ENCODE measurements around the gene LRCOL1.

The LRCOL1 gene

DNA sequence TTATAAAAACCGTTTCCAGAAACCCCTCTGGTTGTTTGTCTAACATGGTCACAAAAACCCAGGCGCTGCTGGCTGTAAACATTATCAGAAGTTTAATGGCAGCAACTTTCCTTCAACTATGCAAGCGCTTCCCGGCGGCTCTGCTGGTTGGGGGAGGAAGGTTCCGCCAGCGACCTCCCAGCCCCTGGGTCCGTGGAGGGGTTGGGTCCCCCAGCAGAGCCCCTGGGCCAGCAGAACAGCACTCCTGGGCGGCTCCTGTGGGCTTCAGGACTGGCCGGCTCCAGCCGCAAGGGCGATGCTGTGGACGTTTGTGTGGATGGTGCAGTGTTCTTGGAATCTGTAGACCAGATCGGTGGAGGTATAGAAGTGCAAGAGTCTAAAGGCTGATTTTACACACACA is 26.0 kb downstream of the LRCOL1 start:
- Histone ChIP-seq H3K36me3 (ENCODE audit: insufficient read depth, low read length) (peaks cover under 1% of the 10 kb centered on the region; the same call in 1 of the 2 replicates), H3K4me1 (ENCODE audit: insufficient read depth, low read length) (0 out of 2 replicates have a peak, but pooled peaks cover 6% of the 10 kb centered on the region), H3K4me3 (ENCODE audit: low read length) (no peak overlapping the region), H3K27ac (ENCODE audit: low read depth, low read length) (no peak overlapping the region), H3K9me3 (ENCODE audit: insufficient read depth, low read depth, low read length) (no peaks in the 10 kb centered on the region), H3K27me3 (ENCODE audit: insufficient read depth, low read length) (peaks cover 80% of the 10 kb centered on the region), H3K9ac (ENCODE audit: low read depth, low read length) (no peak overlapping the region)
- 41% methylated on average over 13 of the region's 14 CpGs for WGBS

- Histone ChIP-seq H3K4me3 (ENCODE audit: low read length) (peak overlapping the region; percentile 51), H3K27me3 (ENCODE audit: insufficient read depth, low read length) (peaks cover 73% of the 10 kb centered on the region), H3K9ac (ENCODE audit: low read depth, low read length) (no peak overlapping the region), H3K27ac (ENCODE audit: low read depth, low read length) (no peak overlapping the region), H3K4me1 (ENCODE audit: insufficient read depth, low read length) (0 out of 2 replicates have a peak, but pooled peaks cover 6% of the 10 kb centered on the region), H3K9me3 (ENCODE audit: insufficient read depth, low read depth, low read length) (no peaks in the 10 kb centered on the region), H3K36me3 (ENCODE audit: insufficient read depth, low read length) (peaks cover 4% of the 10 kb centered on the region; the same call in 1 of the 2 replicates)
- 2% methylated on average over 26 of the region's 29 CpGs for WGBS
Observed at GRCh38 chr12:132583736-132584135, 26.6 kb downstream of the LRCOL1 start.

GRCh38 chr12:132583411-132583710 is 27.0 kb downstream of the LRCOL1 start:
- Histone ChIP-seq H3K27me3 (ENCODE audit: insufficient read depth, low read length) (peaks cover 69% of the 10 kb centered on the region), H3K4me3 (ENCODE audit: low read length) (peak overlapping the region; percentile 51), H3K36me3 (ENCODE audit: insufficient read depth, low read length) (peaks cover 5% of the 10 kb centered on the region; the same call in 1 of the 2 replicates), H3K9ac (ENCODE audit: low read depth, low read length) (no peak overlapping the region; the same call in 1 of the 2 replicates), H3K9me3 (ENCODE audit: insufficient read depth, low read depth, low read length) (no peaks in the 10 kb centered on the region), H3K4me1 (ENCODE audit: insufficient read depth, low read length) (0 out of 2 replicates have a peak, but pooled peaks cover 6% of the 10 kb centered on the region), H3K27ac (ENCODE audit: low read depth, low read length) (no peak overlapping the region)
- under 1% methylated on average over 50 of the region's 50 CpGs for WGBS

DNA sequence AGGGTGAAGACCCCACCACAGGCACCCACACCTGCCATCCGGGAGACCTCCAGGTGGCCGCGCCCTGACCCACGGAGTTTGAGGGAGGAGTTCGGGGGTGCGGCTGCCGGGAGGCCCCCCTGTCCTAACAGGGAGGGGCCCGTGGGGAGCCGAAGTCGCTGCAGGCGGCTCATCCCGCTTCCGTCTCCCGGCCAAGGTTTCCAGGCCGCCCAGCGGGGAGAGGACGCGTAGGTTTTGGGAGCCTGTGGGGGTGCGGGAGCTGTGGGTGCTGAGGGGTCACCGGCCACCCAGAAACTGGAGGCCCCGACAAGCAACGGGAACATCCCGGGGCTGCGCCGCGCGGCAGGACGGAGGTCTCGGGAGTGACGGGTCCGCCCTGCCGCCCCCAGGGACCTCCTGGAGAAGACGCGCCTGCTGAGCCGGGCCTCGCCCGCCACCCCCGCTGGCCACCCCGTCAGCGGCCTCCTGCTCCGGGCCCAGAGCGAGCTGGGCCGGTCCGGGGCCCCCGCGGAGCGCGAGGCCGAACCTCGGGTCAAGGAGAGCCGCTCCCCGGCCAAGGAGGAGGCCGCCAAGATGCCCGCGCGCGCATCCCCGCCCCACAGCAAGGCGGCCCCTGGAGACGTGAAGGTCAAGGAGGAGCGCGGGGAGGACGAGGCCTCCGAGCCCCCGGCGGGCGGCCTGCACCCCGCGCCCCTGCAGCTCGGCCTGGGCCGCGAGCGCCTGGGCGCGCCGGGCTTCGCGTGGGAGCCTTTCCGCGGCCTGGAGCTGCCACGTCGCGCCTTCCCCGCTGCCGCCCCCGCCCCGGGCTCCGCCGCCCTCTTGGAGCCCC is 27.6 kb downstream of the LRCOL1 start:
- no peak overlapping the region for H3K27ac ChIP-seq (ENCODE audit: low read depth, low read length)
- H3K27me3 ChIP-seq (ENCODE audit: insufficient read depth, low read length) = peaks cover 64% of the 10 kb centered on the region
- H3K9ac ChIP-seq (ENCODE audit: low read depth, low read length) = no peak overlapping the region; the same call in 1 of the 2 replicates
- H3K4me3 ChIP-seq (ENCODE audit: low read length) = peak overlapping the region; percentile 51
- no peaks in the 10 kb centered on the region for H3K9me3 ChIP-seq (ENCODE audit: insufficient read depth, low read depth, low read length)
- H3K36me3 ChIP-seq (ENCODE audit: insufficient read depth, low read length) = peaks cover 11% of the 10 kb centered on the region
- H3K4me1 ChIP-seq (ENCODE audit: insufficient read depth, low read length) = 0 out of 2 replicates have a peak, but pooled peaks cover 6% of the 10 kb centered on the region
- 2% methylated on average over 89 of the region's 89 CpGs for WGBS

DNA sequence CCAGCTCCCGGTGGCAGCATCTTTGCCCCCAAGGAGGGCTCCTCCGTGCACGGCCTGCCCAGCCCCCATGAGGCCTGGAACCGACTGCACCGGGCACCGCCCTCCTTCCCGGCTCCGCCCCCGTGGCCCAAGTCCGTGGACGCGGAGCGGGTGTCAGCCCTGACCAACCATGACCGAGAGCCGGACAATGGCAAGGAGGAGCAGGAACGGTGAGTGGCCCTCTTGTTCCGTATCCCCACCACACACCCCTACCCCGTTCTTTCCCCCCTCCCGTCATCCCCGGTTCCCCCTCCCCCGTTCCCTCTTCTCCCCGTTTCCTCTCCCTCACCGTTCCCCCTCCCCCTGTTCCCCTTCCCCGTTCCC is 28.3 kb downstream of the LRCOL1 start:
- Histone ChIP-seq H3K4me3 (ENCODE audit: low read length) (peak overlapping the region; percentile 51; the same call in 1 of the 2 replicates), H3K27me3 (ENCODE audit: insufficient read depth, low read length) (peaks cover 56% of the 10 kb centered on the region), H3K36me3 (ENCODE audit: insufficient read depth, low read length) (peaks cover 17% of the 10 kb centered on the region), H3K9me3 (ENCODE audit: insufficient read depth, low read depth, low read length) (no peaks in the 10 kb centered on the region), H3K27ac (ENCODE audit: low read depth, low read length) (no peak overlapping the region), H3K4me1 (ENCODE audit: insufficient read depth, low read length) (0 out of 2 replicates have a peak, but pooled peaks cover 6% of the 10 kb centered on the region), H3K9ac (ENCODE audit: low read depth, low read length) (no peak overlapping the region)
- 5% methylated on average over 22 of the region's 24 CpGs for WGBS

- Histone ChIP-seq H3K27me3 (ENCODE audit: insufficient read depth, low read length) (peaks cover 51% of the 10 kb centered on the region), H3K4me1 (ENCODE audit: insufficient read depth, low read length) (0 out of 2 replicates have a peak, but pooled peaks cover 6% of the 10 kb centered on the region), H3K36me3 (ENCODE audit: insufficient read depth, low read length) (peaks cover 22% of the 10 kb centered on the region), H3K9ac (ENCODE audit: low read depth, low read length) (no peak overlapping the region), H3K9me3 (ENCODE audit: insufficient read depth, low read depth, low read length) (no peaks in the 10 kb centered on the region), H3K4me3 (ENCODE audit: low read length) (no peak overlapping the region), H3K27ac (ENCODE audit: low read depth, low read length) (no peak overlapping the region)
- WGBS = 70% methylated on average over 17 of the region's 17 CpGs
Observed at GRCh38 chr12:132581348-132582057, 28.9 kb downstream of the LRCOL1 start.

- no peak overlapping the region for H3K4me3 ChIP-seq (ENCODE audit: low read length)
- no peak overlapping the region for H3K27ac ChIP-seq (ENCODE audit: low read depth, low read length)
- H3K9me3 ChIP-seq (ENCODE audit: insufficient read depth, low read depth, low read length) = no peaks in the 10 kb centered on the region
- H3K9ac ChIP-seq (ENCODE audit: low read depth, low read length) = no peak overlapping the region
- 0 out of 2 replicates have a peak, but pooled peaks cover 6% of the 10 kb centered on the region for H3K4me1 ChIP-seq (ENCODE audit: insufficient read depth, low read length)
- 93% methylated on average over 12 of the region's 12 CpGs for WGBS
- H3K36me3 ChIP-seq (ENCODE audit: insufficient read depth, low read length) = peaks cover 27% of the 10 kb centered on the region
- H3K27me3 ChIP-seq (ENCODE audit: insufficient read depth, low read length) = peaks cover 44% of the 10 kb centered on the region
Observed at GRCh38 chr12:132580701-132581292, 29.6 kb downstream of the LRCOL1 start.

DNA sequence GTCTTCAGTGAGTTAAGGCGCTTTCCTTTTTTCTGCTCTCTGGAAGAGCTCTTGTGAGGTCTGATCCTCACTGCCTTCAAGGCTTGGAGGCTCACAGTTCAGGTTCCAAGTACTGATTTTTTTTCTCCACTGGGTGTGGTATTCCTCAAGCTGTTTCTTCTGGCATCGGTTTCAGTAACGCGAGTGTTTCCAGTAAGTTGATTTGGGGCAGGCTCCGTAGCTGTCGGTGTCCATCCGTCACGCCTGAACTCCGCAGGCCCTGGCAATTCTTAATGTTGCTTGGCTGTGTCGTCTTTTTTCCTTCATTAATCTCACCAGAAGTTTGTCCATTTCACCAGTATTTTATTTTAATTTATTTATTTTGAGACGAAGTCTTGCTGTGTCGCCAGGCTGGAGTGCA is 30.6 kb downstream of the LRCOL1 start:
- Histone ChIP-seq H3K27ac (ENCODE audit: low read depth, low read length) (no peak overlapping the region), H3K9ac (ENCODE audit: low read depth, low read length) (no peak overlapping the region), H3K27me3 (ENCODE audit: insufficient read depth, low read length) (peaks cover 33% of the 10 kb centered on the region), H3K4me3 (ENCODE audit: low read length) (no peak overlapping the region), H3K9me3 (ENCODE audit: insufficient read depth, low read depth, low read length) (no peaks in the 10 kb centered on the region), H3K4me1 (ENCODE audit: insufficient read depth, low read length) (0 out of 2 replicates have a peak, but pooled peaks cover 6% of the 10 kb centered on the region), H3K36me3 (ENCODE audit: insufficient read depth, low read length) (peaks cover 35% of the 10 kb centered on the region)
- 95% methylated on average over 12 of the region's 12 CpGs for WGBS

- Histone ChIP-seq H3K9me3 (ENCODE audit: insufficient read depth, low read depth, low read length) (no peaks in the 10 kb centered on the region), H3K4me1 (ENCODE audit: insufficient read depth, low read length) (0 out of 2 replicates have a peak, but pooled peaks cover 1% of the 10 kb centered on the region), H3K36me3 (ENCODE audit: insufficient read depth, low read length) (peaks cover 44% of the 10 kb centered on the region), H3K9ac (ENCODE audit: low read depth, low read length) (no peak overlapping the region), H3K4me3 (ENCODE audit: low read length) (no peak overlapping the region), H3K27ac (ENCODE audit: low read depth, low read length) (no peak overlapping the region), H3K27me3 (ENCODE audit: insufficient read depth, low read length) (peaks cover 24% of the 10 kb centered on the region)
- 94% methylated on average over 11 of the region's 11 CpGs for WGBS
Observed at GRCh38 chr12:132578826-132579225, 31.6 kb downstream of the LRCOL1 start.

GRCh38 chr12:132578118-132578517 is 32.3 kb downstream of the LRCOL1 start:
- 96% methylated on average over 11 of the region's 11 CpGs for WGBS
- H3K4me3 ChIP-seq (ENCODE audit: low read length) = no peak overlapping the region
- peaks cover 51% of the 10 kb centered on the region for H3K36me3 ChIP-seq (ENCODE audit: insufficient read depth, low read length)

More at GRCh38 chr12:132578118-132578517, 32.3 kb downstream of the LRCOL1 start:
- Histone ChIP-seq H3K9ac (ENCODE audit: low read depth, low read length) (no peak overlapping the region), H3K9me3 (ENCODE audit: insufficient read depth, low read depth, low read length) (no peaks in the 10 kb centered on the region), H3K4me1 (ENCODE audit: insufficient read depth, low read length) (no peaks in the 10 kb centered on the region), H3K27ac (ENCODE audit: low read depth, low read length) (no peak overlapping the region), H3K27me3 (ENCODE audit: insufficient read depth, low read length) (peaks cover 19% of the 10 kb centered on the region)

Data from HUES64 (cell line).